Large intestine (tissue), 3 donors: ENCODE data around the gene ACAP2. TPM values are rescaled to one million over a fixed set of nuclear protein-coding genes. Genes with fewer than 3 reads are reported as not detected.
A peak's percentile ranks its signal among the peaks of the same experiment; 100 is the strongest.
"Not testable (repeated sequence)": the region's sequence is repeated elsewhere in the genome, so short reads cannot be mapped to it uniquely, and the experiment has no call there.

Experiments
- DNase-seq, 2 donors: peaks; one replicate each; pipeline versions ENCODE4 v3.0.0 to v3.0.0-alpha.2; 2013
- H3K27ac ChIP-seq: one replicate; pipeline ENCODE4 v1.5.1; 2013; ENCODE audit warnings: low read length
- H3K27me3 ChIP-seq: 2 replicates; pipeline ENCODE4 v1.6.1; 2013; ENCODE audit warnings: low read length; ENCODE audit not compliant: control insufficient read depth, insufficient read depth
- H3K36me3 ChIP-seq: 2 replicates; pipeline ENCODE4 v1.6.1; 2013; ENCODE audit warnings: low read length; ENCODE audit not compliant: control insufficient read depth, insufficient read depth
- H3K4me1 ChIP-seq: one replicate; pipeline ENCODE4 v1.6.1; 2013; ENCODE audit warnings: low read length; ENCODE audit not compliant: control insufficient read depth, insufficient read depth
- H3K4me3 ChIP-seq: one replicate; pipeline ENCODE4 v1.5.1; 2013; ENCODE audit warnings: low read length
- H3K9me3 ChIP-seq: one replicate; pipeline ENCODE4 v1.6.1; 2013; ENCODE audit warnings: mild to moderate bottlenecking, low read depth, low read length, moderate library complexity; ENCODE audit not compliant: control insufficient read depth
- WGBS: methylation state at CpG from one replicate; pipeline ENCODE4 v1.1.5; 2013; ENCODE audit warnings: low lambda C conversion rate; ENCODE audit not compliant: insufficient coverage; 5-methylcytosine and 5-hydroxymethylcytosine counted together
- polyA plus RNA-seq: library from polyadenylated mRNA; unstranded; fragments of 120-200 nt; gene quantifications from one replicate; pipeline ENCODE4 v1.2.1, GENCODE V29; 2013

The ACAP2 gene
- polyA plus RNA-seq, 1 donor, result 33.4 TPM

GRCh38 chr3:195302431-195302830, 140.4 kb downstream of the ACAP2 start:
- no peaks in the 10 kb centered on the region for H3K27me3 ChIP-seq
- no peak for DNase-seq
- H3K27ac ChIP-seq, result no peak overlapping the region
- H3K4me3 ChIP-seq, result no peak overlapping the region
- 80% methylated on average over 1 of the region's 3 CpGs for WGBS
- no peaks in the 10 kb centered on the region for H3K9me3 ChIP-seq
- H3K36me3 ChIP-seq, result peaks cover 10% of the 10 kb centered on the region
- peaks cover 3% of the 10 kb centered on the region for H3K4me1 ChIP-seq

GRCh38 chr3:195297446-195297845, 145.4 kb downstream of the ACAP2 start:
- no peak overlapping the region for H3K4me3 ChIP-seq
- H3K27ac ChIP-seq, result no peak overlapping the region
- H3K27me3 ChIP-seq, result no peaks in the 10 kb centered on the region
- no peak for DNase-seq
- no peaks in the 10 kb centered on the region for H3K9me3 ChIP-seq
- H3K4me1 ChIP-seq, result peaks cover 3% of the 10 kb centered on the region
- H3K36me3 ChIP-seq, result peaks cover 23% of the 10 kb centered on the region

- peaks cover 3% of the 10 kb centered on the region for H3K4me1 ChIP-seq
- peaks cover 24% of the 10 kb centered on the region for H3K36me3 ChIP-seq
- H3K27me3 ChIP-seq, result no peaks in the 10 kb centered on the region
- no peak for DNase-seq
- no peak overlapping the region for H3K4me3 ChIP-seq
- no CpG with 5 or more reads among the region's 1 CpG for WGBS
- no peaks in the 10 kb centered on the region for H3K9me3 ChIP-seq
- no peak overlapping the region for H3K27ac ChIP-seq
Measured at GRCh38 chr3:195296662-195297061, 146.2 kb downstream of the ACAP2 start.

GRCh38 chr3:195291121-195291520, 151.7 kb downstream of the ACAP2 start:
- H3K27me3 ChIP-seq, result no peaks in the 10 kb centered on the region
- H3K4me3 ChIP-seq, result no peak overlapping the region
- peaks cover 7% of the 10 kb centered on the region for H3K4me1 ChIP-seq
- WGBS, result no CpG with 5 or more reads among the region's 1 CpG
- no peaks in the 10 kb centered on the region for H3K9me3 ChIP-seq
- DNase-seq, result no peak
- no peak overlapping the region for H3K27ac ChIP-seq
- peaks cover 35% of the 10 kb centered on the region for H3K36me3 ChIP-seq

- not testable (repeated sequence) for H3K4me1 ChIP-seq, H3K4me3 ChIP-seq, H3K27me3 ChIP-seq, DNase-seq, H3K9me3 ChIP-seq, H3K27ac ChIP-seq
- no CpG with 5 or more reads among the region's 5 CpGs for WGBS
- peaks cover 34% of the 10 kb centered on the region for H3K36me3 ChIP-seq
Measured at GRCh38 chr3:195290643-195291042, 152.2 kb downstream of the ACAP2 start.

GRCh38 chr3:195286115-195286872, 156.5 kb downstream of the ACAP2 start:
- no peak overlapping the region for H3K27ac ChIP-seq
- no peak overlapping the region for H3K4me3 ChIP-seq
- 17% methylated on average over 2 of the region's 4 CpGs for WGBS
- H3K9me3 ChIP-seq, result no peaks in the 10 kb centered on the region
- peaks cover 15% of the 10 kb centered on the region for H3K36me3 ChIP-seq
- H3K27me3 ChIP-seq, result no peaks in the 10 kb centered on the region
- H3K4me1 ChIP-seq, result peaks cover 17% of the 10 kb centered on the region
- peak in 1 of 2 donors; percentile 42 for DNase-seq

GRCh38 chr3:195285372-195285771, 157.4 kb downstream of the ACAP2 start:
- peaks cover 17% of the 10 kb centered on the region for H3K4me1 ChIP-seq
- H3K4me3 ChIP-seq, result no peak overlapping the region
- H3K36me3 ChIP-seq, result peaks cover 13% of the 10 kb centered on the region
- peak in 1 of 2 donors; percentile 21 for DNase-seq
- WGBS, result no CpG with 5 or more reads among the region's 3 CpGs
- H3K27ac ChIP-seq, result peak overlapping the region; percentile 35
- H3K9me3 ChIP-seq, result no peaks in the 10 kb centered on the region
- H3K27me3 ChIP-seq, result no peaks in the 10 kb centered on the region

GRCh38 chr3:195284842-195285241, 158.0 kb downstream of the ACAP2 start:
- no CpG with 5 or more reads among the region's 3 CpGs for WGBS
- Histone ChIP-seq H3K27ac (peak overlapping the region; percentile 35), H3K27me3 (no peaks in the 10 kb centered on the region), H3K4me3 (no peak overlapping the region), H3K9me3 (no peaks in the 10 kb centered on the region), H3K4me1 (peaks cover 17% of the 10 kb centered on the region), H3K36me3 (peaks cover 10% of the 10 kb centered on the region)
- peak in 1 of 2 donors; percentile 68 for DNase-seq

- Histone ChIP-seq H3K9me3 (no peaks in the 10 kb centered on the region), H3K4me1 (peaks cover 17% of the 10 kb centered on the region), H3K27me3 (no peaks in the 10 kb centered on the region), H3K36me3 (peaks cover 6% of the 10 kb centered on the region), H3K27ac (no peak overlapping the region), H3K4me3 (no peak overlapping the region)
- WGBS, result no CpG with 5 or more reads among the region's 8 CpGs
- peak in 1 of 2 donors; percentile 29 for DNase-seq
Measured at GRCh38 chr3:195282961-195283360, 159.9 kb downstream of the ACAP2 start.

- Histone ChIP-seq H3K4me1 (peaks cover 12% of the 10 kb centered on the region), H3K9me3 (no peaks in the 10 kb centered on the region), H3K27ac (no peak overlapping the region), H3K27me3 (no peaks in the 10 kb centered on the region), H3K36me3 (peaks cover 8% of the 10 kb centered on the region), H3K4me3 (no peak overlapping the region)
- WGBS, result no CpG with 5 or more reads among the region's 1 CpG
- DNase-seq, result no peak
Measured at GRCh38 chr3:195274259-195274966, 168.4 kb downstream of the ACAP2 start.
